Measurements from ENCODE around the gene NCAPG2. TPM values are rescaled to one million over a fixed set of nuclear protein-coding genes. Genes with fewer than 3 reads are reported as not detected.

NCAPG2 gene, protein sequence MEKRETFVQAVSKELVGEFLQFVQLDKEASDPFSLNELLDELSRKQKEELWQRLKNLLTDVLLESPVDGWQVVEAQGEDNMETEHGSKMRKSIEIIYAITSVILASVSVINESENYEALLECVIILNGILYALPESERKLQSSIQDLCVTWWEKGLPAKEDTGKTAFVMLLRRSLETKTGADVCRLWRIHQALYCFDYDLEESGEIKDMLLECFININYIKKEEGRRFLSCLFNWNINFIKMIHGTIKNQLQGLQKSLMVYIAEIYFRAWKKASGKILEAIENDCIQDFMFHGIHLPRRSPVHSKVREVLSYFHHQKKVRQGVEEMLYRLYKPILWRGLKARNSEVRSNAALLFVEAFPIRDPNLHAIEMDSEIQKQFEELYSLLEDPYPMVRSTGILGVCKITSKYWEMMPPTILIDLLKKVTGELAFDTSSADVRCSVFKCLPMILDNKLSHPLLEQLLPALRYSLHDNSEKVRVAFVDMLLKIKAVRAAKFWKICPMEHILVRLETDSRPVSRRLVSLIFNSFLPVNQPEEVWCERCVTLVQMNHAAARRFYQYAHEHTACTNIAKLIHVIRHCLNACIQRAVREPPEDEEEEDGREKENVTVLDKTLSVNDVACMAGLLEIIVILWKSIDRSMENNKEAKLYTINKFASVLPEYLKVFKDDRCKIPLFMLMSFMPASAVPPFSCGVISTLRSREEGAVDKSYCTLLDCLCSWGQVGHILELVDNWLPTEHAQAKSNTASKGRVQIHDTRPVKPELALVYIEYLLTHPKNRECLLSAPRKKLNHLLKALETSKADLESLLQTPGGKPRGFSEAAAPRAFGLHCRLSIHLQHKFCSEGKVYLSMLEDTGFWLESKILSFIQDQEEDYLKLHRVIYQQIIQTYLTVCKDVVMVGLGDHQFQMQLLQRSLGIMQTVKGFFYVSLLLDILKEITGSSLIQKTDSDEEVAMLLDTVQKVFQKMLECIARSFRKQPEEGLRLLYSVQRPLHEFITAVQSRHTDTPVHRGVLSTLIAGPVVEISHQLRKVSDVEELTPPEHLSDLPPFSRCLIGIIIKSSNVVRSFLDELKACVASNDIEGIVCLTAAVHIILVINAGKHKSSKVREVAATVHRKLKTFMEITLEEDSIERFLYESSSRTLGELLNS
- 100 to 1,000 TPM; 145 to 149 TPM for total RNA-seq

- ChIA-PET CTCF (interaction anchor here (0.6 to 2.0 kb wide), 6 partner anchors 14 to 272 kb away, joined by 3 to 14 read pairs (median 3); no protein-coding TSS in a partner anchor), POLR2A (interaction anchor here (0.6 to 2.1 kb wide), 9 partner anchors 48 to 493 kb away, joined by 3 to 13 read pairs (median 4); no protein-coding TSS in a partner anchor)
- peaks cover 27% of the 10 kb centered on the region for H3K36me3 Mint-ChIP-seq
- peaks cover 8% of the 10 kb centered on the region for H3K9me3 Mint-ChIP-seq
- peak within 1 kb of the TSS; percentile 82 for H3K27ac Mint-ChIP-seq
- H3K4me3 Mint-ChIP-seq: peak within 1 kb of the TSS; percentile 84
- H3K4me1 Mint-ChIP-seq (ENCODE audit: low read depth): peaks cover 40% of the 10 kb centered on the region
- DNase-seq: peak; percentile 98
- H3K27me3 Mint-ChIP-seq: no peaks in the 10 kb centered on the region
- intact Hi-C loops (cut with micrococcal nuclease): loop anchor here (1.0 to 2.0 kb wide), 5 partner anchors 48 to 272 kb away; partner anchors contain the start of genes DYNC2I1 and ESYT2
Observed at GRCh38 chr7:158704524-158705233, at the start of gene NCAPG2. NCAPG2 (minus strand) TSS chr7:158704804; CDS start chr7:158701899, 2,905 bp downstream.

DNA sequence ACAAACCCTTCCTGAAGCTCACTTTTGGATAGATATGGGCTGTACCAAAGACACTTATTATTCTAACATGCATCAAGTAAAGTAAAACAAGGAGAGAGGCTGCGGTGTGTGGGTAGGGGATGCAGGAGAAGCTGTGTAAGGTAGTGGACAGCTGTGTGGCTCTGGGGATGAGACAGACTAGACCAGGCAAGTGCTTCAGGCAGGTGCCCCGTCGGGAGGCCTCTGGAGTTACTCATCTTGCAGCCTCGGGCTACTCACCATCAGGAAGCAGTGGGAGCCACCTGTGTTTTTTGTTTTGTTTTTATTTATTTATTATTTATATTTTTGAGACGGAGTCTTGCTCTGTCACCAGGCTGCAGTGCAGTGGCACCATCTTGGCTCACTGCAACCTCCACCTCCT, 49.3 kb upstream of the NCAPG2 start:
- POLR2A ChIA-PET: no interaction called here
- intact Hi-C loops (cut with micrococcal nuclease): no loop called here
- peaks cover 33% of the 10 kb centered on the region for H3K36me3 Mint-ChIP-seq

DNA sequence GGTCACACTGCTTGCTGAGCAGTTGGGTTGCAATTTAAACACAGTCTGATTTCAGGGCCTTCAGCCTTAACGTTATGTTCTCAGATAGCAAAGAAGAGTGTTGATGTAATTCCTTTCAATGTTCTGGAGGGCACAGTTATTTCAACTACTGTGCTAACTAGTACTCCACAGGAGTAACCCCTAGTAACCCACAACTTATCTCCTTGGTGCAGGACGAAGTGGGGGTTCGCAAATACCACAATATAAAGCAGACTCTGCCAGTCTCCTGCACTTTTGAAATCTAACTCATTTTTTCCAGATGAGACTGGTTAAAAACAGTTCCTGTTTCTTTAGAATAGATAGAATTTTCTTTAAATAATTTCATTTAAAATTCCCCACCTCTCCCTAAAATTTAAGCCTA, 47.1 kb upstream of the NCAPG2 start:
- H3K27ac Mint-ChIP-seq: no peak overlapping the region
- CTCF ChIA-PET: no interaction called here

More for the DNA sequence above, 49.3 kb upstream of the NCAPG2 start:
- Mint-ChIP-seq H3K4me3 (no peak overlapping the region), H3K27me3 (no peaks in the 10 kb centered on the region), H3K4me1 (ENCODE audit: low read depth) (peaks cover 10% of the 10 kb centered on the region), H3K9me3 (no peaks in the 10 kb centered on the region), H3K27ac (no peak overlapping the region)
- DNase-seq: no peak
- CTCF ChIA-PET: interaction anchor here (0.5 kb wide), 1 partner anchor 38 kb away, joined by 3 read pairs; no protein-coding TSS in a partner anchor

DNA sequence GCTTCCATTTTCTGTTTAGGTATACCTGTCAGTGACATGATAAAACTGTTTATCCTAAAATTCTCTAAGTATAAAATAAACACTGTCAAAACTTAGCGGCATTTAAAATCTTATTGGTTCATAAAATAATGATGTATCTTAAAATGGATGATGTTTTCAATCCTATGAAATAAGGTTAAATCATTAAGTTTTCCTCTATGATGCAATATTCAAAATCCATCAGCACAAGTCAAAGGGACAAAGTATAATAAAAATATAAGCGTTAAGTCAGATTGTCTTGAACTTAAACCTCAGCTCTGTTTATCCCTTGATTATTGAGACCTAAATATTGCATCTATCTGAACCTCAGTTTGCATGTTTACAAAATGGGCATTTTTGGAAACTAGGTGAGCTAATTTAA, 46.6 kb upstream of the NCAPG2 start:
- intact Hi-C loops (cut with micrococcal nuclease): no loop called here
- Mint-ChIP-seq H3K36me3 (peaks cover 28% of the 10 kb centered on the region), H3K4me3 (no peak overlapping the region), H3K9me3 (no peaks in the 10 kb centered on the region), H3K4me1 (ENCODE audit: low read depth) (peaks cover 4% of the 10 kb centered on the region), H3K27me3 (no peaks in the 10 kb centered on the region), H3K27ac (no peak overlapping the region)
- DNase-seq: no peak
- ChIA-PET POLR2A (no interaction called here), CTCF (interaction anchor here (0.8 kb wide), 1 partner anchor 18 kb away, joined by 3 read pairs; no protein-coding TSS in a partner anchor)

More for the DNA sequence above, 47.1 kb upstream of the NCAPG2 start:
- Mint-ChIP-seq H3K36me3 (peaks cover 27% of the 10 kb centered on the region), H3K27me3 (no peaks in the 10 kb centered on the region), H3K4me3 (no peak overlapping the region), H3K9me3 (no peaks in the 10 kb centered on the region), H3K4me1 (ENCODE audit: low read depth) (peaks cover 4% of the 10 kb centered on the region)
- intact Hi-C loops (cut with micrococcal nuclease): no loop called here
- POLR2A ChIA-PET: no interaction called here
- no peak for DNase-seq

GRCh38 chr7:158750702-158751101, 46.1 kb upstream of the NCAPG2 start:
- H3K4me3 Mint-ChIP-seq: no peak overlapping the region
- intact Hi-C loops (cut with micrococcal nuclease): no loop called here
- DNase-seq: no peak
- peaks cover 4% of the 10 kb centered on the region for H3K4me1 Mint-ChIP-seq (ENCODE audit: low read depth)
- H3K9me3 Mint-ChIP-seq: no peaks in the 10 kb centered on the region
- H3K36me3 Mint-ChIP-seq: peaks cover 29% of the 10 kb centered on the region
- ChIA-PET CTCF (interaction anchor here (0.8 kb wide), 1 partner anchor 18 kb away, joined by 3 read pairs; no protein-coding TSS in a partner anchor), POLR2A (no interaction called here)
- H3K27ac Mint-ChIP-seq: no peak overlapping the region
- H3K27me3 Mint-ChIP-seq: no peaks in the 10 kb centered on the region

- H3K27me3 Mint-ChIP-seq: no peaks in the 10 kb centered on the region
- POLR2A ChIA-PET: interaction anchor here (0.6 kb wide), 1 partner anchor 9 kb away, joined by 3 read pairs; no protein-coding TSS in a partner anchor
- intact Hi-C loops (cut with micrococcal nuclease): no loop called here
- H3K9me3 Mint-ChIP-seq: no peaks in the 10 kb centered on the region
- H3K27ac Mint-ChIP-seq: no peak overlapping the region
- no peak overlapping the region for H3K4me3 Mint-ChIP-seq
- DNase-seq: no peak
- CTCF ChIA-PET: no interaction called here
- H3K36me3 Mint-ChIP-seq: peaks cover 24% of the 10 kb centered on the region
- no peaks in the 10 kb centered on the region for H3K4me1 Mint-ChIP-seq (ENCODE audit: low read depth)
Observed at GRCh38 chr7:158749396-158749795, 44.8 kb upstream of the NCAPG2 start.

DNA sequence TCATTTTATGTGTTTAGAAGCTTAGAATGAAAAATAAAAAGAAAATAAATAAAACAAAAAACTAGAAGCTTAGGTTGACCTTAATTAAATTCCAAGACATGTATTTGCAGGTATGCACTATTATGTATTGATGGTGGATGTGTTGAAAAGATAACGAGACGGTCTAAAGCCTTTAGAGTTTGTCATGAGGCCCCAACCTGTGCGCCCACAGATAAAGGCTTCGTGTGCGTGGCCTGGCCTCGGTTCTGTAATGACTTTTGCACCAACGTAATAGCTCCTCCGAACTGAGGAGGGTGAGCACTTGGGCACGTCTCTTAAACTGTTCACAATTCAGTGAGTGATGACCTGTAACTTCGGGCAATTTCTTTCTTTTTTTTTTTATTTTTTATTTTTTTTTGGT, 43.7 kb upstream of the NCAPG2 start:
- intact Hi-C loops (cut with micrococcal nuclease): no loop called here
- Mint-ChIP-seq H3K4me1 (ENCODE audit: low read depth) (no peaks in the 10 kb centered on the region), H3K36me3 (peaks cover 23% of the 10 kb centered on the region), H3K4me3 (no peak overlapping the region), H3K27me3 (no peaks in the 10 kb centered on the region), H3K27ac (no peak overlapping the region), H3K9me3 (no peaks in the 10 kb centered on the region)
- no peak for DNase-seq
- ChIA-PET POLR2A (interaction anchor here (0.6 kb wide), 1 partner anchor 18 kb away, joined by 3 read pairs; no protein-coding TSS in a partner anchor), CTCF (interaction anchor here (0.8 kb wide), 1 partner anchor 228 kb away, joined by 7 read pairs; no protein-coding TSS in a partner anchor)

DNA sequence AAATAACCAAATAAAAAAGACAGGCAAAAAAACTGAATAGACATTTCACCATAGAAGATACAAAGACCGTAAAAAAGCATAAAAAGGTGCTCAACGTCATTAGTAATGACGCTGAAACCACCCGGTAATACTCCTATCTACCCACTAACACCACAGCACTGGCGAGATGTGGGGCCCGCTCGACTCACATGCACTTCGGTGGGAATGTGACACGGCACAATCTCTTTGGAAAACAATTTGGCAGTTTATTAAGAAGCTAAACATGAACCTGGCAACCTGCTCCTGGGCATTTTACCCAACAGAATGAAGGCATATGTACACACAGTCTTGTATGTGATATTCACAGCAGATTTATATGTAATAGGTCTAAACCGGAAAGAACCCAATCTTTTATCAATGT, 42.8 kb upstream of the NCAPG2 start:
- Mint-ChIP-seq H3K4me1 (ENCODE audit: low read depth) (no peaks in the 10 kb centered on the region), H3K27ac (no peak overlapping the region), H3K4me3 (no peak overlapping the region), H3K9me3 (no peaks in the 10 kb centered on the region), H3K36me3 (peaks cover 28% of the 10 kb centered on the region), H3K27me3 (no peaks in the 10 kb centered on the region)
- ChIA-PET CTCF (no interaction called here), POLR2A (no interaction called here)
- intact Hi-C loops (cut with micrococcal nuclease): no loop called here
- no peak for DNase-seq

DNA sequence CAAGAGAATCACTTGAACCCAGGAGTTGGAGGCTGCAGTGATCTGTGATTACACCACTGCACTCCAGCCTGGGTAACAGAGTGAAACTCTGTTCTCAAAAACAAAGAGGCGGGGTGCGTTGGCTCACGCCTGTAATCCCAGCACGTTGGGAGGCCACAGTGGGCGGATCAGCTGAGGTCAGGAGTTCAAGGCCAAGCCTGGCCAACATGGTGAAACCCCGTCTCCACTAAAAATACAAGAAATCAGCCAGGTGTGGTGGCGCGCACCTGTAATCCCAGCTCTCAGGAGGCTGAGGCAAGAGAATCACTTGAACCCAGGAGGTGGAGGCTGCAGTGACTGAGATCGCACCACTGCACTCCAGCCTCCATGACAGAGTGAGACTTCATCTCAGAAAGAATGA, 42.4 kb upstream of the NCAPG2 start:
- H3K4me3 Mint-ChIP-seq: no peak overlapping the region
- intact Hi-C loops (cut with micrococcal nuclease): no loop called here
- no peak for DNase-seq
- POLR2A ChIA-PET: no interaction called here
- H3K9me3 Mint-ChIP-seq: no peaks in the 10 kb centered on the region
- peaks cover 28% of the 10 kb centered on the region for H3K36me3 Mint-ChIP-seq
- no peaks in the 10 kb centered on the region for H3K27me3 Mint-ChIP-seq
- CTCF ChIA-PET: no interaction called here
- H3K27ac Mint-ChIP-seq: no peak overlapping the region
- no peaks in the 10 kb centered on the region for H3K4me1 Mint-ChIP-seq (ENCODE audit: low read depth)

- Mint-ChIP-seq H3K27me3 (no peaks in the 10 kb centered on the region), H3K4me1 (ENCODE audit: low read depth) (peaks cover 2% of the 10 kb centered on the region), H3K9me3 (no peaks in the 10 kb centered on the region), H3K4me3 (no peak overlapping the region), H3K36me3 (peaks cover 41% of the 10 kb centered on the region), H3K27ac (no peak overlapping the region)
- ChIA-PET POLR2A (no interaction called here), CTCF (interaction anchor here (0.7 kb wide), 2 partner anchors 31 to 71 kb away, joined by 3 read pairs; no protein-coding TSS in a partner anchor)
- intact Hi-C loops (cut with micrococcal nuclease): no loop called here
- DNase-seq: no peak
Observed at GRCh38 chr7:158745057-158745715, 40.6 kb upstream of the NCAPG2 start.

GRCh38 chr7:158744070-158744469, 39.5 kb upstream of the NCAPG2 start:
- Mint-ChIP-seq H3K27me3 (no peaks in the 10 kb centered on the region), H3K36me3 (peaks cover 39% of the 10 kb centered on the region), H3K27ac (no peak overlapping the region), H3K4me1 (ENCODE audit: low read depth) (peaks cover 2% of the 10 kb centered on the region), H3K9me3 (no peaks in the 10 kb centered on the region), H3K4me3 (no peak overlapping the region)
- DNase-seq: no peak
- ChIA-PET CTCF (no interaction called here), POLR2A (no interaction called here)
- intact Hi-C loops (cut with micrococcal nuclease): no loop called here

Measured in activated CD4-positive, alpha-beta memory T cell treated with anti-CD3 and anti-CD28 coated beads for 36 hours (primary cell).